ENCODE results near the gene CTTNBP2.

The CTTNBP2 gene

GRCh38 chr7:117673839-117674238, 199.4 kb downstream of the CTTNBP2 start:
- peaks cover 15% of the 10 kb centered on the region for H3K4me1 ChIP-seq (ENCODE audit: control insufficient read depth, insufficient read depth, low read length, poor library complexity, severe bottlenecking)
- H3K36me3 ChIP-seq (ENCODE audit: control insufficient read depth, insufficient read depth, low read length), result no peaks in the 10 kb centered on the region
- H3K27ac ChIP-seq (ENCODE audit: low read depth, low read length, severe bottlenecking), result no peak overlapping the region
- no peak overlapping the region for H3K4me3 ChIP-seq (ENCODE audit: extremely low read depth, insufficient read depth, low read length, poor library complexity, severe bottlenecking)
- H3K9me3 ChIP-seq (ENCODE audit: control insufficient read depth, low read length), result no peaks in the 10 kb centered on the region

GRCh38 chr7:117673367-117673766, 199.9 kb downstream of the CTTNBP2 start:
- H3K27ac ChIP-seq (ENCODE audit: low read depth, low read length, severe bottlenecking), result no peak overlapping the region
- H3K9me3 ChIP-seq (ENCODE audit: control insufficient read depth, low read length), result no peaks in the 10 kb centered on the region
- H3K4me1 ChIP-seq (ENCODE audit: control insufficient read depth, insufficient read depth, low read length, poor library complexity, severe bottlenecking), result peaks cover 15% of the 10 kb centered on the region
- 53 to 56% methylated on average over 14 of the region's 14 CpGs for WGBS, 2 experiments (ENCODE audit: insufficient coverage in 2 of 2)
- no peak overlapping the region for H3K4me3 ChIP-seq (ENCODE audit: extremely low read depth, insufficient read depth, low read length, poor library complexity, severe bottlenecking)
- no peaks in the 10 kb centered on the region for H3K36me3 ChIP-seq (ENCODE audit: control insufficient read depth, insufficient read depth, low read length)

DNA sequence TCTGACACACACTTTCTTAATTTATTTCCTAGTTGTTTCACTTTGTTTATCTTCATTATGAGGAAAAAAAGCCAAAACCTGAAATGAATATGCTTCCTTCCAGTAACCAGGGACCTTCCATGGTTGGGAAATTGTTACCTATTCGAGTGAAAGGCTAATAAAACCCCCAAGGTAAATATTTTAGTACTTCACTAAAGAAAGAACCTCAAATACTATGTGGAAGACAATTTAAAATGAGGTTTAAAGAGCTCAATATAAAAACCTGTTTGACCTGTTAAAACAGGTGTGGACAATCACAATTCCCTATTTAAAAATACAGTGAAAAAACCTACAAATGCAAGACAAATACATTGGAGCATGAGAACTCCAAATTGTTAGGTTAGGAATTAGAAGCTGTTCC, 200.8 kb downstream of the CTTNBP2 start:
- WGBS, 2 experiments (ENCODE audit: insufficient coverage in 2 of 2), result no CpG with 5 or more reads among the region's 1 CpG
- peaks cover 15% of the 10 kb centered on the region for H3K4me1 ChIP-seq (ENCODE audit: control insufficient read depth, insufficient read depth, low read length, poor library complexity, severe bottlenecking)
- H3K4me3 ChIP-seq (ENCODE audit: extremely low read depth, insufficient read depth, low read length, poor library complexity, severe bottlenecking), result no peak overlapping the region
- H3K9me3 ChIP-seq (ENCODE audit: control insufficient read depth, low read length), result no peaks in the 10 kb centered on the region
- H3K27ac ChIP-seq (ENCODE audit: low read depth, low read length, severe bottlenecking), result no peak overlapping the region
- H3K36me3 ChIP-seq (ENCODE audit: control insufficient read depth, insufficient read depth, low read length), result no peaks in the 10 kb centered on the region

- H3K4me1 ChIP-seq (ENCODE audit: control insufficient read depth, insufficient read depth, low read length, poor library complexity, severe bottlenecking), result peaks cover 22% of the 10 kb centered on the region
- WGBS, 2 experiments (ENCODE audit: insufficient coverage in 2 of 2), result no CpG with 5 or more reads among the region's 4 CpGs
Observed at GRCh38 chr7:117669818-117670217, 203.4 kb downstream of the CTTNBP2 start.

GRCh38 chr7:117667456-117667855, 205.8 kb downstream of the CTTNBP2 start:
- 100% methylated on average over 1 of the region's 2 CpGs; no CpG with 5 or more reads in 1 of the 2 experiments for WGBS, 2 experiments (ENCODE audit: insufficient coverage in 2 of 2)
- H3K4me3 ChIP-seq (ENCODE audit: extremely low read depth, insufficient read depth, low read length, poor library complexity, severe bottlenecking), result no peak overlapping the region
- no peaks in the 10 kb centered on the region for H3K36me3 ChIP-seq (ENCODE audit: control insufficient read depth, insufficient read depth, low read length)
- no peaks in the 10 kb centered on the region for H3K9me3 ChIP-seq (ENCODE audit: control insufficient read depth, low read length)
- no peak overlapping the region for H3K27ac ChIP-seq (ENCODE audit: low read depth, low read length, severe bottlenecking)
- H3K4me1 ChIP-seq (ENCODE audit: control insufficient read depth, insufficient read depth, low read length, poor library complexity, severe bottlenecking), result peaks cover 23% of the 10 kb centered on the region

More at GRCh38 chr7:117669818-117670217, 203.4 kb downstream of the CTTNBP2 start:
- H3K9me3 ChIP-seq (ENCODE audit: control insufficient read depth, low read length), result no peaks in the 10 kb centered on the region
- no peak overlapping the region for H3K27ac ChIP-seq (ENCODE audit: low read depth, low read length, severe bottlenecking)
- H3K4me3 ChIP-seq (ENCODE audit: extremely low read depth, insufficient read depth, low read length, poor library complexity, severe bottlenecking), result no peak overlapping the region
- H3K36me3 ChIP-seq (ENCODE audit: control insufficient read depth, insufficient read depth, low read length), result no peaks in the 10 kb centered on the region

DNA sequence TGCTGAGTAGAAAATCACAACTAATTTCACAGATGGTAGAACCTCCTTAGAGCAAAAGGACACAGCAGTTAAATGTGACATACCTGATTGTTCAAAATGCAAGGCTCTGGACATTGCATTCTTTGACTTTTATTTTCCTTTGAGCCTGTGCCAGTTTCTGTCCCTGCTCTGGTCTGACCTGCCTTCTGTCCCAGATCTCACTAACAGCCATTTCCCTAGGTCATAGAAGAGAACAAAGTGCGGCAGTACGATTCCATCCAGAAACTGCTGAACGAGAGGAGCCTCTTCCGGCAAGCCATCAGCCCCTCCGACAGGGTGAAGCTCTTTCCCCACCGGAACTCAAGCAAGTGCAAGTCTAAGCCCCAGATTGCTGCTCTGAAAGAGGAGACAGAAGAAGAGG, 206.6 kb downstream of the CTTNBP2 start:
- peaks cover 23% of the 10 kb centered on the region for H3K4me1 ChIP-seq (ENCODE audit: control insufficient read depth, insufficient read depth, low read length, poor library complexity, severe bottlenecking)
- no peak overlapping the region for H3K4me3 ChIP-seq (ENCODE audit: extremely low read depth, insufficient read depth, low read length, poor library complexity, severe bottlenecking)
- WGBS, 2 experiments (ENCODE audit: insufficient coverage in 2 of 2), result 90 to 94% methylated on average over 6 of the region's 6 CpGs
- H3K36me3 ChIP-seq (ENCODE audit: control insufficient read depth, insufficient read depth, low read length), result no peaks in the 10 kb centered on the region
- H3K9me3 ChIP-seq (ENCODE audit: control insufficient read depth, low read length), result no peaks in the 10 kb centered on the region
- peak overlapping the region; percentile 80 for H3K27ac ChIP-seq (ENCODE audit: low read depth, low read length, severe bottlenecking)

DNA sequence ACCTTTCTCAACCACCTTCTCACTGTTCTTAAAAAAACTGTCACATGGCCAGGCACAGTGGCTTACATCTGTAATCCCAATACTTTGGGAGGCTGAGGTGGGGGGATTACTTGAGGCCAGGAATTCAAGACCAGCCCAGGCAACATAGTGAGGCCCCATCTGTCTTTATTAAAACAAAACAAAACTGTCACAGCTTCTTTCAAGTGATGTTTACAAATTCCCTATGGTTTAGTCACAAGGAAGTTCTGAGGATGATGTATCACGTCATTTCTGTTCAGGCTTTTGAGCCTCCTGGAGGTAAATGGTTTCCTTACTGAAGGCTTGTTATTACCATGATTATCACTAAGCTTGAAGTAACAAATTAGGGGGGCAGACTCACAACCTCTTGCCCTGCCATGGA, 207.2 kb downstream of the CTTNBP2 start:
- 60 to 100% methylated on average over 1 of the region's 1 CpG for WGBS, 2 experiments (ENCODE audit: insufficient coverage in 2 of 2)
- peaks cover 23% of the 10 kb centered on the region for H3K4me1 ChIP-seq (ENCODE audit: control insufficient read depth, insufficient read depth, low read length, poor library complexity, severe bottlenecking)
- H3K36me3 ChIP-seq (ENCODE audit: control insufficient read depth, insufficient read depth, low read length), result no peaks in the 10 kb centered on the region
- H3K4me3 ChIP-seq (ENCODE audit: extremely low read depth, insufficient read depth, low read length, poor library complexity, severe bottlenecking), result no peak overlapping the region
- peak overlapping the region; percentile 80 for H3K27ac ChIP-seq (ENCODE audit: low read depth, low read length, severe bottlenecking)
- H3K9me3 ChIP-seq (ENCODE audit: control insufficient read depth, low read length), result no peaks in the 10 kb centered on the region

- H3K9me3 ChIP-seq (ENCODE audit: control insufficient read depth, low read length), result no peaks in the 10 kb centered on the region
- peaks cover 23% of the 10 kb centered on the region for H3K4me1 ChIP-seq (ENCODE audit: control insufficient read depth, insufficient read depth, low read length, poor library complexity, severe bottlenecking)
- no peaks in the 10 kb centered on the region for H3K36me3 ChIP-seq (ENCODE audit: control insufficient read depth, insufficient read depth, low read length)
- no peak overlapping the region for H3K27ac ChIP-seq (ENCODE audit: low read depth, low read length, severe bottlenecking)
- H3K4me3 ChIP-seq (ENCODE audit: extremely low read depth, insufficient read depth, low read length, poor library complexity, severe bottlenecking), result no peak overlapping the region
Observed at GRCh38 chr7:117665368-117665767, 207.9 kb downstream of the CTTNBP2 start.

GRCh38 chr7:117664047-117664446, 209.2 kb downstream of the CTTNBP2 start:
- Histone ChIP-seq H3K9me3 (ENCODE audit: control insufficient read depth, low read length) (no peaks in the 10 kb centered on the region), H3K36me3 (ENCODE audit: control insufficient read depth, insufficient read depth, low read length) (no peaks in the 10 kb centered on the region), H3K4me1 (ENCODE audit: control insufficient read depth, insufficient read depth, low read length, poor library complexity, severe bottlenecking) (peaks cover 23% of the 10 kb centered on the region), H3K4me3 (ENCODE audit: extremely low read depth, insufficient read depth, low read length, poor library complexity, severe bottlenecking) (no peak overlapping the region), H3K27ac (ENCODE audit: low read depth, low read length, severe bottlenecking) (no peak overlapping the region)
- WGBS, 2 experiments (ENCODE audit: insufficient coverage in 2 of 2), result 100% methylated on average over 1 to 2 of the region's 3 CpGs

DNA sequence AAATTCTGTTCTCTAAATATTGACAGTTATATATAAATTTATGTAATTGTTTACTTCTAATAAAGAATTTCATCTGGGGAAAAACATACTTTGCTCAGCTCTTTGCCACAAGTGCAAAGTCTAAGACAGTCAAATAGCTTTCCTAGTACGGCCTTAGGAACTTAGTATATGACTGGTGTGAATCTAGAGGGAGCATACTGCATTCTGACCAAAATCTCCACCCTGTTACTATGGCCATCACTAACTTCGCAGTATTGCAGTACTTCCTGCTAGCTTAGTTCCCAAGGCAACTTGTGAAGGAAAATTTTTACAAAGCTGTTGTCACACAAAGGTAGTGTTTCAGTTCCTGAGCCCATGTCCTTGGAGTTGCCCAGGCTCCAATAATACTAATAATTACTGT, 211.9 kb downstream of the CTTNBP2 start:
- no peaks in the 10 kb centered on the region for H3K36me3 ChIP-seq (ENCODE audit: control insufficient read depth, insufficient read depth, low read length)
- no peaks in the 10 kb centered on the region for H3K9me3 ChIP-seq (ENCODE audit: control insufficient read depth, low read length)
- 100% methylated on average over 1 to 2 of the region's 2 CpGs for WGBS, 2 experiments (ENCODE audit: insufficient coverage in 2 of 2)
- no peak overlapping the region for H3K4me3 ChIP-seq (ENCODE audit: extremely low read depth, insufficient read depth, low read length, poor library complexity, severe bottlenecking)
- H3K27ac ChIP-seq (ENCODE audit: low read depth, low read length, severe bottlenecking), result no peak overlapping the region
- H3K4me1 ChIP-seq (ENCODE audit: control insufficient read depth, insufficient read depth, low read length, poor library complexity, severe bottlenecking), result peaks cover 14% of the 10 kb centered on the region
